A673 (cell line): ENCODE data around the gene MYRIP. TPM values are rescaled to one million over a fixed set of nuclear protein-coding genes. Genes with fewer than 3 reads are reported as not detected.

Experiments
- BruUV-seq: library from RNA; stranded (reverse); fragments of 400-500 nt; replicated peaks from 2 replicates; lab custom pipeline; 2021; lab: Mats Ljungman, UMichigan
- CTCF ChIA-PET: fragments of 300-600 bp; sonication (Branson Sonifier 250); formaldehyde crosslinking; loops from one replicate; lab custom pipeline; 2022; ENCODE audit warnings: antibody characterized with exemption; lab: Charles Lee
- POLR2A ChIA-PET: fragments of 300-600 bp; sonication (Branson Sonifier 250); formaldehyde crosslinking; loops from one replicate; lab custom pipeline; 2022; ENCODE audit warnings: antibody characterized with exemption; ENCODE audit not compliant: low non-redundant PET; lab: Charles Lee
- DNase-seq: peaks from one replicate; pipeline ENCODE4 v3.0.0-alpha.2; 2015; ENCODE audit warnings: low spot score
- H3K27ac ChIP-seq: fragments of 200-600 bp; sonication (generic); 2 replicates; pipeline ENCODE4 v1.5.1; 2016; ENCODE audit warnings: mixed run types, low read depth, mild to moderate bottlenecking, mixed read lengths, antibody characterized with exemption, low read length; ENCODE audit not compliant: poor library complexity, severe bottlenecking
- H3K27me3 ChIP-seq: fragments of 200-600 bp; sonication (generic); replicated peaks from 2 replicates; pipeline ENCODE4 v1.6.1; 2017; ENCODE audit warnings: mixed run types, low read depth, mild to moderate bottlenecking, mixed read lengths, antibody characterized with exemption, low read length; ENCODE audit not compliant: insufficient read depth, poor library complexity
- H3K36me3 ChIP-seq: fragments of 200-600 bp; sonication (generic); 2 replicates; pipeline ENCODE4 v1.6.1; 2016; ENCODE audit warnings: mixed run types, mild to moderate bottlenecking, mixed read lengths, antibody characterized with exemption, low read length; ENCODE audit not compliant: insufficient read depth, poor library complexity, severe bottlenecking
- H3K4me1 ChIP-seq: fragments of 200-600 bp; sonication (generic); 2 replicates; pipeline ENCODE4 v1.6.1; 2017; ENCODE audit warnings: mixed run types, mild to moderate bottlenecking, mixed read lengths, antibody characterized with exemption, low read length; ENCODE audit not compliant: insufficient read depth, poor library complexity, severe bottlenecking
- H3K4me3 ChIP-seq: fragments of 200-600 bp; sonication (generic); 2 replicates; pipeline ENCODE4 v1.5.1; 2016; ENCODE audit warnings: low read depth, mixed run types, mild to moderate bottlenecking, mixed read lengths, low read length; ENCODE audit not compliant: poor library complexity, severe bottlenecking
- H3K9me3 ChIP-seq: fragments of 200-600 bp; sonication (generic); 2 replicates; pipeline ENCODE4 v1.6.1; 2016; ENCODE audit warnings: mixed run types, low read depth, mild to moderate bottlenecking, mixed read lengths, antibody characterized with exemption, low read length; ENCODE audit not compliant: poor library complexity, severe bottlenecking
- EZH2 ChIP-seq: fragments of 200-600 bp; sonication (generic); IDR thresholded peaks from 2 replicates; pipeline ENCODE4 v1.6.1; 2017; ENCODE audit warnings: borderline replicate concordance, low read depth, mild to moderate bottlenecking, mixed read lengths, antibody characterized with exemption, low read length; ENCODE audit not compliant: poor library complexity, severe bottlenecking
- intact Hi-C: fragments of 100-400 bp; cut with micrococcal nuclease; formaldehyde crosslinking; loops from one replicate; pipeline ENCODE4 v1.10.0; 2022; ENCODE audit not compliant: unreplicated experiment
- total RNA-seq: library from RNA; stranded (reverse); gene quantifications from 2 replicates; pipeline ENCODE4 v1.2.3, GENCODE V29; 2021
- TF ChIP-seq, protein P1 (sequence below): fragments of 300-800, 200-600 bp; sonication (generic); conservative IDR thresholded peaks from 2 replicates; pipeline ENCODE4 v1.5.1; 2017; ENCODE audit warnings: low read depth, mild to moderate bottlenecking, antibody characterized with exemption, low read length, moderate library complexity, mixed read lengths

Gene MYRIP
- total RNA-seq, 1 experiment from 2014 or later, result not detected

DNA sequence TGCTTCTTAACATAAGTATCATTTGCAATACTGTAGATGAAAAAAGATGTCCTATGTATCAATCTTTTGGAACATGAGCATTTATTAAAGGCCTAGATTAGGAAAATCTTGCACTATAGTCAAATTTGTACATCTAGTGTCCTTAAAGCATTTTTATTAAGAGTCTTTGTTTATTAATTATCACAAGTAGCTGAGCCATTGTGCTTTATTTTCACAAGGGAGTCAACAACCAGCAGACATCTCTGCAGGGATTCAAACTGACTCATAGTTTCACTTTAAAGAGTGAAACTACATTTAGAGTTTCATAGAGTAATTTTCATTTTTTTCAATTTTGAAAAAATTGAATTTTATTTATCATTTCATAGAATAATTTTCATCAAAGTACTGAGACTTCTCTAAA lies 405.6 kb downstream of the MYRIP start:
- H3K27ac ChIP-seq, result no peak overlapping the region
- no peak for DNase-seq
- no peaks in the 10 kb centered on the region for H3K4me1 ChIP-seq
- H3K27me3 ChIP-seq, result no peaks in the 10 kb centered on the region
- BruUV-seq, result no TSS peak
- CTCF ChIA-PET, result no interaction called here
- intact Hi-C loops, result no loop called here
- no peaks in the 10 kb centered on the region for H3K9me3 ChIP-seq
- POLR2A ChIA-PET, result no interaction called here
- no peak for TF ChIP-seq EZH2
- TF ChIP-seq, protein P1, sequence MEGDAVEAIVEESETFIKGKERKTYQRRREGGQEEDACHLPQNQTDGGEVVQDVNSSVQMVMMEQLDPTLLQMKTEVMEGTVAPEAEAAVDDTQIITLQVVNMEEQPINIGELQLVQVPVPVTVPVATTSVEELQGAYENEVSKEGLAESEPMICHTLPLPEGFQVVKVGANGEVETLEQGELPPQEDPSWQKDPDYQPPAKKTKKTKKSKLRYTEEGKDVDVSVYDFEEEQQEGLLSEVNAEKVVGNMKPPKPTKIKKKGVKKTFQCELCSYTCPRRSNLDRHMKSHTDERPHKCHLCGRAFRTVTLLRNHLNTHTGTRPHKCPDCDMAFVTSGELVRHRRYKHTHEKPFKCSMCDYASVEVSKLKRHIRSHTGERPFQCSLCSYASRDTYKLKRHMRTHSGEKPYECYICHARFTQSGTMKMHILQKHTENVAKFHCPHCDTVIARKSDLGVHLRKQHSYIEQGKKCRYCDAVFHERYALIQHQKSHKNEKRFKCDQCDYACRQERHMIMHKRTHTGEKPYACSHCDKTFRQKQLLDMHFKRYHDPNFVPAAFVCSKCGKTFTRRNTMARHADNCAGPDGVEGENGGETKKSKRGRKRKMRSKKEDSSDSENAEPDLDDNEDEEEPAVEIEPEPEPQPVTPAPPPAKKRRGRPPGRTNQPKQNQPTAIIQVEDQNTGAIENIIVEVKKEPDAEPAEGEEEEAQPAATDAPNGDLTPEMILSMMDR, result no peak
- no peaks in the 10 kb centered on the region for H3K36me3 ChIP-seq
- no peak overlapping the region for H3K4me3 ChIP-seq

DNA sequence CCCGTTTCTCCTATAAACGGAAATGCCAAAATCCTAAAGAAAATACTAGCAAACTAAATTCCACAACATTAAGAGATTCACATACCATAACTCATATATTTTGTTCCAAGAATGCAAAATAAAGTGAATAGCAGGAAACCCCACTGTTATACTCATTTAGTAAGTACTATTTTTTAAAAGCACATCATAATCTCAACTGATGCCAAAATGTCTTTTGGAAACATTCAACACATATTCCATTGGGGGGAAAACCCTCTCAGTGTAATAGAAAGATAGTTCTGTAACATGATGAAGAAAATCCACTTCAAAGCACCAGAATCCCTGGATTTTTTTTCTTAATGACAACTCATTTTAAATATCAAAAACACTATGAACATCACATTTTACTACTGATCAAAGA lies 407.1 kb downstream of the MYRIP start:
- no TSS peak for BruUV-seq

DNA sequence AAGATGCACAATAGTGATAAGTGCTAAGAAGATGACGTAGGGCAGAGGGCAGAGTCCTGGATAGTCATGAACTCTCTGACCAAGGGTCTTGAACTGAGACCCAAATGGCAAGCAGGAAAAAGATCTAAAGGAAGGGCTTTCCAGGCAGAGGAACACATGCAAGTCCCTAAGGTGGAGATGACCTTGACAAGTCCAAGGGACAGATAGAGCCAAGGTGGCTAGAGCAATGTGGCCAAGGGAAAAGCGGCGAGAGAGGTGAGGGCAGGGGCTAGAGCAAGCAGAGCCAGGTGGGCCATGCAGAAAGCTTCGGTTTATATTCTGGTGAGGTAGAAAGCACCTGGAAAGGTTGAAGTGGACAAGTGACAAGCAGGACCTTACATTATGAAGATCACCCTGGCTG lies 414.4 kb downstream of the MYRIP start:
- H3K9me3 ChIP-seq, result no peaks in the 10 kb centered on the region
- DNase-seq, result no peak
- intact Hi-C loops, result no loop called here
- H3K4me1 ChIP-seq, result no peaks in the 10 kb centered on the region
- ChIA-PET CTCF (no interaction called here), POLR2A (no interaction called here)
- no peaks in the 10 kb centered on the region for H3K36me3 ChIP-seq
- no peak for TF ChIP-seq EZH2
- TF ChIP-seq, protein P1, result no peak
- no peak overlapping the region for H3K4me3 ChIP-seq
- no peaks in the 10 kb centered on the region for H3K27me3 ChIP-seq
- no peak overlapping the region for H3K27ac ChIP-seq
- no TSS peak for BruUV-seq

More for the DNA sequence above, 407.1 kb downstream of the MYRIP start:
- H3K27me3 ChIP-seq, result no peaks in the 10 kb centered on the region
- no peaks in the 10 kb centered on the region for H3K9me3 ChIP-seq
- no peaks in the 10 kb centered on the region for H3K4me1 ChIP-seq
- no peaks in the 10 kb centered on the region for H3K36me3 ChIP-seq
- no peak overlapping the region for H3K4me3 ChIP-seq
- POLR2A ChIA-PET, result no interaction called here
- no peak for TF ChIP-seq EZH2
- TF ChIP-seq, protein P1, result no peak
- CTCF ChIA-PET, result no interaction called here
- intact Hi-C loops, result no loop called here
- H3K27ac ChIP-seq, result no peak overlapping the region
- no peak for DNase-seq
